HepG2 (cell line): Measurements from ENCODE around the gene DCT. TPM values are rescaled to one million over a fixed set of nuclear protein-coding genes. Genes with fewer than 3 reads are reported as not detected.

ENCODE experiments used
- ATAD3A ChIP-seq: sonication (generic); formaldehyde crosslinking; IDR thresholded peaks from 2 replicates; pipeline ENCODE4 v1.4.0; 2020; ENCODE audit warnings: missing genetic modification reagents
- CBX5 ChIP-seq: sonication (generic); formaldehyde crosslinking; IDR thresholded peaks from 2 replicates; pipeline ENCODE4 v1.4.0; 2020; ENCODE audit warnings: missing genetic modification reagents, borderline replicate concordance
- CERS6 ChIP-seq: sonication (generic); formaldehyde crosslinking; IDR thresholded peaks from 2 replicates; pipeline ENCODE4 v1.5.0; 2020; ENCODE audit warnings: missing genetic modification reagents
- CHCHD3 ChIP-seq: sonication (generic); formaldehyde crosslinking; IDR thresholded peaks from 2 replicates; pipeline ENCODE4 v1.8.0; 2022; ENCODE audit warnings: mild to moderate bottlenecking, missing genetic modification reagents, moderate library complexity
- ERF ChIP-seq: IDR thresholded peaks from 2 replicates; pipeline ENCODE4 v1.6.1; 2018; ENCODE audit warnings: missing biosample characterization, missing genetic modification reagents
- HDAC2 ChIP-seq: sonication (generic); formaldehyde crosslinking; IDR thresholded peaks from 2 replicates; pipeline ENCODE4 v1.4.0; 2020; ENCODE audit warnings: missing genetic modification reagents
- HMG20B ChIP-seq: conservative IDR thresholded peaks from 2 replicates; pipeline ENCODE4 v1.6.1; 2016; ENCODE audit warnings: missing genetic modification reagents, missing compliant biosample characterization
- HNRNPLL ChIP-seq: fragments of 200-400 bp; formaldehyde crosslinking; IDR thresholded peaks from 2 replicates; pipeline ENCODE4 v1.6.1; 2017; ENCODE audit warnings: mild to moderate bottlenecking, low read depth, low read length; ENCODE audit not compliant: poor library complexity, severe bottlenecking
- HOMEZ ChIP-seq: IDR thresholded peaks from 2 replicates; pipeline ENCODE4 v1.6.1; 2016; ENCODE audit warnings: low read depth
- ISL2 ChIP-seq: sonication (generic); formaldehyde crosslinking; IDR thresholded peaks from 2 replicates; pipeline ENCODE4 v1.5.0; 2020; ENCODE audit warnings: missing genetic modification reagents
- JUNB ChIP-seq: sonication (generic); formaldehyde crosslinking; IDR thresholded peaks from 2 replicates; pipeline ENCODE4 v1.8.0; 2022; ENCODE audit warnings: missing genetic modification reagents, mild to moderate bottlenecking, borderline replicate concordance
- MZF1 ChIP-seq: sonication (generic); formaldehyde crosslinking; IDR thresholded peaks from 2 replicates; pipeline ENCODE4 v1.8.1; 2023; ENCODE audit warnings: mild to moderate bottlenecking, missing genetic modification reagents, borderline replicate concordance
- NFKBIZ ChIP-seq: IDR thresholded peaks from 2 replicates; pipeline ENCODE4 v1.6.1; 2018; ENCODE audit warnings: missing genetic modification reagents, missing compliant biosample characterization
- PREB ChIP-seq: sonication (generic); formaldehyde crosslinking; IDR thresholded peaks from 2 replicates; pipeline ENCODE4 v1.4.0; 2020; ENCODE audit warnings: missing genetic modification reagents
- RAD21 ChIP-seq: fragments of 450-650 bp; formaldehyde crosslinking; IDR thresholded peaks from 2 replicates; pipeline ENCODE4 v1.5.0; 2020; ENCODE audit warnings: mild to moderate bottlenecking
- RFXANK ChIP-seq: IDR thresholded peaks from 2 replicates; pipeline ENCODE4 v1.6.1; 2016
- RXRB ChIP-seq: IDR thresholded peaks from 2 replicates; pipeline ENCODE4 v1.6.1; 2016; ENCODE audit warnings: borderline replicate concordance, missing genetic modification reagents, missing compliant biosample characterization
- SMC3 ChIP-seq: IDR thresholded peaks from 2 replicates; pipeline ENCODE4 v1.6.1; 2011; ENCODE audit warnings: low read length, improper control_type of control experiment
- SOX5 ChIP-seq: IDR thresholded peaks from 2 replicates; pipeline ENCODE4 v1.6.1; 2016; ENCODE audit warnings: borderline replicate concordance
- ZFY ChIP-seq: sonication (generic); formaldehyde crosslinking; IDR thresholded peaks from 2 replicates; pipeline ENCODE4 v1.4.0; 2020; ENCODE audit warnings: missing genetic modification reagents
- ZNF136 ChIP-seq: sonication (generic); formaldehyde crosslinking; IDR thresholded peaks from 2 replicates; pipeline ENCODE4 v1.8.1; 2022; ENCODE audit warnings: low read depth, mild to moderate bottlenecking, moderate library complexity, missing genetic modification reagents
- ZNF207 ChIP-seq: fragments of 450-650 bp; IDR thresholded peaks from 2 replicates; pipeline ENCODE4 v1.6.1; 2016; ENCODE audit warnings: antibody characterized with exemption, borderline replicate concordance
- ZNF329 ChIP-seq: sonication (generic); formaldehyde crosslinking; IDR thresholded peaks from 2 replicates; pipeline ENCODE4 v1.9.0; 2021; ENCODE audit warnings: low read depth, mild to moderate bottlenecking, missing genetic modification reagents
- ZNF34 ChIP-seq: sonication (generic); formaldehyde crosslinking; IDR thresholded peaks from 2 replicates; pipeline ENCODE4 v1.4.0; 2020; ENCODE audit warnings: mild to moderate bottlenecking, missing genetic modification reagents, borderline replicate concordance
- ZNF724P ChIP-seq: sonication (generic); formaldehyde crosslinking; IDR thresholded peaks from 2 replicates; pipeline ENCODE4 v1.8.0; 2022; ENCODE audit warnings: missing genetic modification reagents, borderline replicate concordance
- ZSCAN9 ChIP-seq: IDR thresholded peaks from 2 replicates; pipeline ENCODE4 v1.6.1; 2016; ENCODE audit warnings: borderline replicate concordance
- polyA plus RNA-seq, 8 experiments: library from polyadenylated mRNA; depleted of rRNA in 3 of 8; stranded (reverse) in 7 of 8; unstranded in 1 of 8; fragments of >200 nt; fragmentation: Illumina TruSeq in 4 of 8; extraction: Trizol in 4 of 8; gene quantifications; 2 replicates each; pipeline versions ENCODE4 v1.2.1 to v1.2.3, GENCODE V29; 2011 to 2016; ENCODE audit warnings: low read depth in 4 of 8, missing spikeins in 1 of 8, mixed read lengths in 1 of 8; ENCODE audit not compliant: insufficient read depth in 1 of 8
- total RNA-seq, 5 experiments: library from RNA; depleted of rRNA; stranded (reverse); fragments of >200 nt; fragmentation: Illumina TruSeq; extraction: Trizol; gene quantifications; 2 replicates each; pipeline ENCODE4 v1.2.3, GENCODE V29; 2016; ENCODE audit warnings: low read depth in 1 of 5

DCT gene
- total and polyA plus RNA-seq, 2 of the 13 experiments (the other 11 are each of a cell fraction or from before 2014, with no cell fraction given): not detected

GRCh38 chr13:94416454-94417080 is 62.9 kb downstream of the DCT start (continued):
- TF ChIP-seq ZNF207 (no peak), ISL2 (CRISPR knock-in tag) (no peak), HNRNPLL (no peak), MZF1 (CRISPR knock-in tag) (no peak), PREB (no peak), ZNF724P (CRISPR knock-in tag) (no peak), ZNF136 (CRISPR knock-in tag) (no peak), HOMEZ (CRISPR knock-in tag) (0 out of 2 replicates have a peak, but pooled peaks have one; percentile 42), RFXANK (CRISPR knock-in tag) (no peak), ERF (CRISPR knock-in tag) (peak; percentile 50; the same call in 1 of the 2 replicates), CBX5 (CRISPR knock-in tag) (0 out of 2 replicates have a peak, but pooled peaks have one; percentile 39), RAD21 (CRISPR knock-in tag) (peak; percentile 62), CERS6 (no peak), NFKBIZ (CRISPR knock-in tag) (0 out of 2 replicates have a peak, but pooled peaks have one; percentile 33), ZNF329 (CRISPR knock-in tag) (no peak), ATAD3A (no peak), ZNF34 (no peak), ZSCAN9 (CRISPR knock-in tag) (no peak), JUNB (CRISPR knock-in tag) (no peak), SMC3 (peak; percentile 79), HDAC2 (CRISPR knock-in tag) (0 out of 2 replicates have a peak, but pooled peaks have one; percentile 19), HMG20B (CRISPR knock-in tag) (no peak), SOX5 (CRISPR knock-in tag) (peak; percentile 24; the same call in 1 of the 2 replicates), ZFY (CRISPR knock-in tag) (no peak), RXRB (CRISPR knock-in tag) (no peak), CHCHD3 (CRISPR knock-in tag) (no peak)
